Measurements from ENCODE around the gene LY6G5B. TPM values are rescaled to one million over a fixed set of nuclear protein-coding genes. Genes with fewer than 3 reads are reported as not detected.
"Not testable (repeated sequence)": the region's sequence is repeated elsewhere in the genome, so short reads cannot be mapped to it uniquely, and the experiment has no call there.

The LY6G5B gene
- total RNA-seq, 1 donor from 2014 or later, result 33.1 TPM

GRCh38 chr6:31702819-31703716 lies 33.3 kb downstream of the LY6G5B start, which contains the start of gene ABHD16A:
ABHD16A (minus strand) TSS chr6:31703324; CDS start chr6:31703281, 43 bp downstream.
- ATAC-seq (ENCODE audit: low read depth) (peak; percentile 93), DNase-seq (peak; percentile 94)
- POLR2A ChIA-PET, result interaction anchor here (0.5 to 4.1 kb wide), 49 partner anchors 8 to 1586 kb away, joined by 3 to 32 read pairs (median 5); partner anchors contain the start of genes BAG6, C6orf47, CLIC1 and CSNK2B
- TF ChIP-seq CTCF (IDR thresholded peaks at IDR 0.05), result no peak
- Mint-ChIP-seq H3K9me3 (no peaks in the 10 kb centered on the region), H3K4me3 (peak within 1 kb of the TSS; percentile 99), H3K27me3 (no peaks in the 10 kb centered on the region), H3K4me1 (peaks cover 28% of the 10 kb centered on the region), H3K27ac (peak within 1 kb of the TSS; percentile 89), H3K36me3 (ENCODE audit: low read depth) (peaks cover 32% of the 10 kb centered on the region)
- CTCF ChIA-PET, result interaction anchor here (1.0 to 1.5 kb wide), 3 partner anchors 26 to 184 kb away, joined by 3 to 5 read pairs (median 3); partner anchors contain the start of gene BAG6
- intact Hi-C loops (cut with micrococcal nuclease), result loop anchor here (1.0 to 2.0 kb wide), 9 partner anchors 22 to 156 kb away; partner anchors contain the start of genes BAG6, HSPA1B, LY6G5C and NFKBIL1

- ChIA-PET CTCF (no interaction called here), POLR2A (interaction anchor here (0.6 kb wide), 1 partner anchor 84 kb away, joined by 5 read pairs; no protein-coding TSS in a partner anchor)
- DNase-seq, result no peak
- no peak for ATAC-seq (ENCODE audit: low read depth)
- H3K4me1 Mint-ChIP-seq, result peaks cover 30% of the 10 kb centered on the region
- no peak for TF ChIP-seq CTCF (IDR thresholded peaks at IDR 0.05)
- H3K36me3 Mint-ChIP-seq (ENCODE audit: low read depth), result peaks cover 16% of the 10 kb centered on the region
- intact Hi-C loops (cut with micrococcal nuclease), result no loop called here
- no peaks in the 10 kb centered on the region for H3K27me3 Mint-ChIP-seq
- H3K4me3 Mint-ChIP-seq, result no peak overlapping the region
- no peaks in the 10 kb centered on the region for H3K9me3 Mint-ChIP-seq
- H3K27ac Mint-ChIP-seq, result no peak overlapping the region
Observed at GRCh38 chr6:31705931-31706330, 36.2 kb downstream of the LY6G5B start.

GRCh38 chr6:31706599-31706998 lies 36.8 kb downstream of the LY6G5B start, which contains the start of gene LY6G6F:
LY6G6F (plus strand) TSS chr6:31706866; CDS start chr6:31706907, 41 bp downstream.
- Mint-ChIP-seq H3K27ac (no peak within 1 kb of the TSS), H3K9me3 (no peaks in the 10 kb centered on the region), H3K4me1 (peaks cover 28% of the 10 kb centered on the region), H3K27me3 (no peaks in the 10 kb centered on the region), H3K4me3 (no peak within 1 kb of the TSS), H3K36me3 (ENCODE audit: low read depth) (peaks cover 10% of the 10 kb centered on the region)
- intact Hi-C loops (cut with micrococcal nuclease), result no loop called here
- ATAC-seq (ENCODE audit: low read depth) (no peak), DNase-seq (no peak)
- CTCF ChIA-PET, result no interaction called here
- no peak for TF ChIP-seq CTCF (IDR thresholded peaks at IDR 0.05)
- POLR2A ChIA-PET, result interaction anchor here (0.6 to 0.7 kb wide), 2 partner anchors 10 to 68 kb away, joined by 3 to 5 read pairs; no protein-coding TSS in a partner anchor

- DNase-seq (no peak), ATAC-seq (ENCODE audit: low read depth) (no peak)
- Mint-ChIP-seq H3K4me1 (peaks cover 19% of the 10 kb centered on the region), H3K9me3 (no peaks in the 10 kb centered on the region), H3K27ac (no peak overlapping the region), H3K4me3 (no peak overlapping the region), H3K36me3 (ENCODE audit: low read depth) (peaks cover 4% of the 10 kb centered on the region), H3K27me3 (no peaks in the 10 kb centered on the region)
- no peak for TF ChIP-seq CTCF (IDR thresholded peaks at IDR 0.05)
- POLR2A ChIA-PET, result no interaction called here
- intact Hi-C loops (cut with micrococcal nuclease), result no loop called here
- CTCF ChIA-PET, result no interaction called here
Observed at GRCh38 chr6:31707701-31708100, 37.9 kb downstream of the LY6G5B start.

GRCh38 chr6:31708224-31708623 lies 38.4 kb downstream of the LY6G5B start:
- intact Hi-C loops (cut with micrococcal nuclease), result no loop called here
- peaks cover 1% of the 10 kb centered on the region for H3K36me3 Mint-ChIP-seq (ENCODE audit: low read depth)
- ChIA-PET CTCF (no interaction called here), POLR2A (interaction anchor here (0.9 to 1.1 kb wide), 2 partner anchors 19 to 27 kb away, joined by 3 to 4 read pairs; no protein-coding TSS in a partner anchor)
- DNase-seq, result no peak
- TF ChIP-seq CTCF (IDR thresholded peaks at IDR 0.05), result no peak
- no peaks in the 10 kb centered on the region for H3K27me3 Mint-ChIP-seq
- no peak overlapping the region for H3K27ac Mint-ChIP-seq
- peaks cover 17% of the 10 kb centered on the region for H3K4me1 Mint-ChIP-seq
- no peaks in the 10 kb centered on the region for H3K9me3 Mint-ChIP-seq
- ATAC-seq (ENCODE audit: low read depth), result no peak
- H3K4me3 Mint-ChIP-seq, result no peak overlapping the region

GRCh38 chr6:31709157-31709556 lies 39.4 kb downstream of the LY6G5B start:
- POLR2A ChIA-PET, result interaction anchor here (0.9 to 1.1 kb wide), 2 partner anchors 18 to 26 kb away, joined by 3 to 4 read pairs; no protein-coding TSS in a partner anchor
- H3K9me3 Mint-ChIP-seq; CTCF ChIA-PET; intact Hi-C loops (cut with micrococcal nuclease); H3K4me3 Mint-ChIP-seq; H3K27ac Mint-ChIP-seq; H3K36me3 Mint-ChIP-seq (ENCODE audit: low read depth); H3K27me3 Mint-ChIP-seq; ATAC-seq (ENCODE audit: low read depth); DNase-seq: not testable (repeated sequence)
- H3K4me1 Mint-ChIP-seq, result peaks cover 12% of the 10 kb centered on the region

All from activated B cell treated with CpG ODN at 0.5 μM for 24 hours (primary cell).